Liver (tissue), 9 donors: Measurements from ENCODE around the gene BAHCC1. TPM values are rescaled to one million over a fixed set of nuclear protein-coding genes. Genes with fewer than 3 reads are reported as not detected.

ENCODE experiments used
- DNase-seq: peaks from one replicate; pipeline ENCODE4 v3.0.0-alpha.2; 2017; ENCODE audit warnings: low spot score
- H3K27ac ChIP-seq, 2 donors: one replicate each; pipeline ENCODE4 v1.7.0; 2013; ENCODE audit warnings: inconsistent platforms in 2 of 2, low read length in 2 of 2, control low read depth in 1 of 2, low read depth in 1 of 2, mild to moderate bottlenecking in 1 of 2
- H3K27me3 ChIP-seq, 4 donors: one replicate each; pipeline versions ENCODE4 v1.6.1 to v1.7.0; 2013; ENCODE audit warnings: low read length in 3 of 4, inconsistent platforms in 1 of 4, mild to moderate bottlenecking in 1 of 4, moderate library complexity in 1 of 4; ENCODE audit not compliant: control insufficient read depth in 4 of 4, insufficient read depth in 4 of 4
- H3K36me3 ChIP-seq, 4 donors: one replicate each; pipeline versions ENCODE4 v1.6.1 to v1.7.0; 2013; ENCODE audit warnings: low read length in 3 of 4, mild to moderate bottlenecking in 3 of 4, low read depth in 1 of 4, moderate library complexity in 1 of 4; ENCODE audit not compliant: control insufficient read depth in 4 of 4, insufficient read depth in 3 of 4
- H3K4me1 ChIP-seq, 4 donors: one replicate each; pipeline versions ENCODE4 v1.6.1 to v1.7.0; 2013; ENCODE audit warnings: low read length in 3 of 4, mild to moderate bottlenecking in 3 of 4, moderate library complexity in 1 of 4; ENCODE audit not compliant: control insufficient read depth in 4 of 4, insufficient read depth in 4 of 4
- H3K4me3 ChIP-seq, 3 donors: one replicate each; pipeline versions ENCODE4 v1.6.1 to v1.7.0; 2013; ENCODE audit warnings: low read length in 3 of 3, control low read depth in 1 of 3, low read depth in 1 of 3, mild to moderate bottlenecking in 1 of 3
- H3K9ac ChIP-seq, 2 donors: one replicate each; pipeline ENCODE4 v1.7.0; 2013; ENCODE audit warnings: low read length in 2 of 2, mild to moderate bottlenecking in 2 of 2, moderate library complexity in 2 of 2, control low read depth in 1 of 2, low read depth in 1 of 2
- H3K9me3 ChIP-seq, 4 donors: one replicate each; pipeline versions ENCODE4 v1.6.1 to v1.7.0; 2013; ENCODE audit warnings: low read length in 3 of 4; ENCODE audit not compliant: control insufficient read depth in 4 of 4
- ATF3 ChIP-seq: IDR thresholded peaks from 2 replicates; pipeline ENCODE4 v1.6.1; 2016; ENCODE audit warnings: antibody characterized with exemption
- EGR1 ChIP-seq, 2 donors: IDR thresholded peaks; 2 replicates each; pipeline ENCODE4 v1.6.1; 2016 to 2018; ENCODE audit warnings: antibody characterized with exemption in 2 of 2, low read depth in 2 of 2
- FOXA1 ChIP-seq: IDR thresholded peaks from 2 replicates; pipeline ENCODE4 v1.6.1; 2016; ENCODE audit warnings: antibody characterized with exemption
- FOXA2 ChIP-seq: IDR thresholded peaks from 2 replicates; pipeline ENCODE4 v1.6.1; 2016; ENCODE audit warnings: antibody characterized with exemption
- GABPA ChIP-seq, 2 donors: IDR thresholded peaks in 1 of 2; conservative IDR thresholded peaks in 1 of 2; 2 replicates each; pipeline ENCODE4 v1.6.1; 2016; ENCODE audit warnings: antibody characterized with exemption in 2 of 2, mild to moderate bottlenecking in 1 of 2, moderate library complexity in 1 of 2
- HNF4G ChIP-seq: IDR thresholded peaks from 2 replicates; pipeline ENCODE4 v1.6.1; 2016; ENCODE audit warnings: antibody characterized with exemption
- JUND ChIP-seq, 2 donors: IDR thresholded peaks; 2 replicates each; pipeline ENCODE4 v1.6.1; 2016; ENCODE audit warnings: antibody characterized with exemption in 2 of 2
- NR2F2 ChIP-seq: IDR thresholded peaks from 2 replicates; pipeline ENCODE4 v1.6.1; 2016; ENCODE audit warnings: antibody characterized with exemption
- RAD21 ChIP-seq, 2 donors: IDR thresholded peaks; 2 replicates each; pipeline ENCODE4 v1.6.1; 2016; ENCODE audit warnings: antibody characterized with exemption in 2 of 2, mild to moderate bottlenecking in 2 of 2
- REST ChIP-seq: IDR thresholded peaks from 2 replicates; pipeline ENCODE4 v1.6.1; 2016; ENCODE audit warnings: antibody characterized with exemption, mild to moderate bottlenecking
- RXRA ChIP-seq, 2 donors: IDR thresholded peaks; 2 replicates each; pipeline ENCODE4 v1.6.1; 2017 to 2018; ENCODE audit warnings: antibody characterized with exemption in 2 of 2, mild to moderate bottlenecking in 1 of 2
- SP1 ChIP-seq: IDR thresholded peaks from 2 replicates; pipeline ENCODE4 v1.6.1; 2018; ENCODE audit warnings: antibody characterized with exemption, mild to moderate bottlenecking
- TAF1 ChIP-seq: conservative IDR thresholded peaks from 2 replicates; pipeline ENCODE4 v1.6.1; 2016; ENCODE audit warnings: antibody characterized with exemption, mild to moderate bottlenecking
- YY1 ChIP-seq: IDR thresholded peaks from 2 replicates; pipeline ENCODE4 v1.6.1; 2016; ENCODE audit warnings: antibody characterized with exemption, mild to moderate bottlenecking
- WGBS: extraction: QIAGEN DNeasy Blood & Tissue Kit; methylation state at CpG from one replicate; pipeline ENCODE4 v1.1.7; 2013; 5-methylcytosine and 5-hydroxymethylcytosine counted together
- polyA plus RNA-seq, 2 donors: library from polyadenylated mRNA; stranded (reverse) in 1 of 2; unstranded in 1 of 2; fragments of 200-250 nt in 1 of 2; fragments of >200 nt in 1 of 2; fragmentation: Nextera tagmentation in 1 of 2; extraction: Ambion mirVana in 1 of 2; gene quantifications; one replicate each; pipeline versions ENCODE4 v1.2.1 to v1.2.3, GENCODE V29; 2013 to 2015
- total RNA-seq, 2 donors: library from RNA; depleted of rRNA; stranded (reverse); fragments of >200 nt; gene quantifications; one replicate each; pipeline ENCODE4 v1.2.3, GENCODE V29; 2014
- TF ChIP-seq, protein P1 (sequence below): IDR thresholded peaks from 2 replicates; pipeline ENCODE4 v1.6.1; 2016; ENCODE audit warnings: antibody characterized with exemption
- TF ChIP-seq, protein P2 (sequence below): IDR thresholded peaks from 2 replicates; pipeline ENCODE4 v1.6.1; 2016; ENCODE audit warnings: antibody characterized with exemption
- TF ChIP-seq, protein P3 (sequence below): fragments of 150-350 bp; IDR thresholded peaks from 2 replicates; pipeline ENCODE4 v1.5.1; 2017; ENCODE audit warnings: improper control_type of control experiment, low read depth, low read length; ENCODE audit not compliant: missing input control
- donor health status: healthy.
- donor health status: healthy.
- donor health status: healthy.
- donor health status: healthy.
- donor health status: healthy.

BAHCC1 gene
- total and polyA plus RNA-seq, 4 donors = 0.76 to 3.9 (median 2.5) TPM

DNA sequence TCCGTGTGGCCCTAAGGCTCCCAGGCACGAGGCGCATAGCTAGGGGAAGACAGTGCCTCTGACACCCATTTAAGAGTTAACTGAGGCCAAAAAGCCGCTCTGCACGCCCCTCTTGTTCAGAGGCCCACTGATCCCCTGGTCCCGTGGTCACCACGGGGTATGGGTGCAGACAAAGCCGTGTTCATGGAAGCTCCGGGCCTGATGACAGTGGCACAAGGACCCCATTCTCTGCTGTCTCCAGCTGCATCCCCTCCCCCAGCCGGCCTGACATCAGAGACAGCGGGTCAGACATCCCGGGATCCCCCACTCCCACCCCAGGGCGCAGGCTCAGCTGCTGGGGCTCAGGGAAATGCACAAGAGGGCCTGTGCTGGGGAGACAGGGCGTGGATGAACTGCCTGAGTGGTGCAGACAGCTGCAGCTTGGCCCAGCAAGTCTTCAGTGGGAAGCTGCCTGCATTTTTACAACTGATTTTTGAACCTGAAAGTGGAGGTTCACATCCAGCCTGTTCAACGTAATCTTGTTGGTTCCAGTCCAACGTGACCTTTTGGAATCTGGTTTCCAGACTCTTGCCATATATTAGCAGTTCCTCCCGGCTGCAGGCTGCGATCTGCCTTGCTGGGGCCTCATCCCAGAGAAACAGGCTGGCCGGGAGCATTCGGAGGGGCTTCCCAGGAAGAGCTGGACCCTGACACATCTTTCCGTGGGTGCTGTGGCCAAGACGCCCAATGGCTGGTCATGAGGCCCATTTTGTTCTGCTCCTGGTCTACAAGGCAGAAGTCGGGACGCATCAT lies 9.7 kb upstream of the BAHCC1 start (continued):
- no peak for TF ChIP-seq REST

- WGBS = 44% methylated on average over 15 of the region's 15 CpGs
- no peak for TF ChIP-seq RAD21 (IDR thresholded peaks at IDR 0.05)
- TF ChIP-seq, protein P1, sequence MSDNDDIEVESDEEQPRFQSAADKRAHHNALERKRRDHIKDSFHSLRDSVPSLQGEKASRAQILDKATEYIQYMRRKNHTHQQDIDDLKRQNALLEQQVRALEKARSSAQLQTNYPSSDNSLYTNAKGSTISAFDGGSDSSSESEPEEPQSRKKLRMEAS = no peak
- TF ChIP-seq FOXA2 = no peak
- no peak for TF ChIP-seq ATF3
- no peak for TF ChIP-seq NR2F2
- no peak for TF ChIP-seq REST
- no peak for TF ChIP-seq FOXA1
- TF ChIP-seq, protein P2, sequence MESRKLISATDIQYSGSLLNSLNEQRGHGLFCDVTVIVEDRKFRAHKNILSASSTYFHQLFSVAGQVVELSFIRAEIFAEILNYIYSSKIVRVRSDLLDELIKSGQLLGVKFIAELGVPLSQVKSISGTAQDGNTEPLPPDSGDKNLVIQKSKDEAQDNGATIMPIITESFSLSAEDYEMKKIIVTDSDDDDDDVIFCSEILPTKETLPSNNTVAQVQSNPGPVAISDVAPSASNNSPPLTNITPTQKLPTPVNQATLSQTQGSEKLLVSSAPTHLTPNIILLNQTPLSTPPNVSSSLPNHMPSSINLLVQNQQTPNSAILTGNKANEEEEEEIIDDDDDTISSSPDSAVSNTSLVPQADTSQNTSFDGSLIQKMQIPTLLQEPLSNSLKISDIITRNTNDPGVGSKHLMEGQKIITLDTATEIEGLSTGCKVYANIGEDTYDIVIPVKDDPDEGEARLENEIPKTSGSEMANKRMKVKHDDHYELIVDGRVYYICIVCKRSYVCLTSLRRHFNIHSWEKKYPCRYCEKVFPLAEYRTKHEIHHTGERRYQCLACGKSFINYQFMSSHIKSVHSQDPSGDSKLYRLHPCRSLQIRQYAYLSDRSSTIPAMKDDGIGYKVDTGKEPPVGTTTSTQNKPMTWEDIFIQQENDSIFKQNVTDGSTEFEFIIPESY = no peak
- TF ChIP-seq YY1 = no peak
- TF ChIP-seq, protein P3, sequence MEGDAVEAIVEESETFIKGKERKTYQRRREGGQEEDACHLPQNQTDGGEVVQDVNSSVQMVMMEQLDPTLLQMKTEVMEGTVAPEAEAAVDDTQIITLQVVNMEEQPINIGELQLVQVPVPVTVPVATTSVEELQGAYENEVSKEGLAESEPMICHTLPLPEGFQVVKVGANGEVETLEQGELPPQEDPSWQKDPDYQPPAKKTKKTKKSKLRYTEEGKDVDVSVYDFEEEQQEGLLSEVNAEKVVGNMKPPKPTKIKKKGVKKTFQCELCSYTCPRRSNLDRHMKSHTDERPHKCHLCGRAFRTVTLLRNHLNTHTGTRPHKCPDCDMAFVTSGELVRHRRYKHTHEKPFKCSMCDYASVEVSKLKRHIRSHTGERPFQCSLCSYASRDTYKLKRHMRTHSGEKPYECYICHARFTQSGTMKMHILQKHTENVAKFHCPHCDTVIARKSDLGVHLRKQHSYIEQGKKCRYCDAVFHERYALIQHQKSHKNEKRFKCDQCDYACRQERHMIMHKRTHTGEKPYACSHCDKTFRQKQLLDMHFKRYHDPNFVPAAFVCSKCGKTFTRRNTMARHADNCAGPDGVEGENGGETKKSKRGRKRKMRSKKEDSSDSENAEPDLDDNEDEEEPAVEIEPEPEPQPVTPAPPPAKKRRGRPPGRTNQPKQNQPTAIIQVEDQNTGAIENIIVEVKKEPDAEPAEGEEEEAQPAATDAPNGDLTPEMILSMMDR = no peak
- no peak for TF ChIP-seq GABPA (IDR thresholded peaks at IDR 0.05 in 1 of 2, conservative IDR thresholded peaks at IDR 0.05 in 1 of 2)
- no peak for TF ChIP-seq SP1
- TF ChIP-seq EGR1 (IDR thresholded peaks at IDR 0.05; ENCODE audit: low read depth in 2 of 2) = no peak
- TF ChIP-seq HNF4G = no peak
- no peak for TF ChIP-seq JUND (IDR thresholded peaks at IDR 0.05)
- no peak for TF ChIP-seq TAF1
- TF ChIP-seq RXRA (IDR thresholded peaks at IDR 0.05) = no peak
- Histone ChIP-seq H3K9me3 (no peaks in the 10 kb centered on the region), H3K4me3 (peak overlapping the region in 2 of 3 donors; percentile 2 to 81), H3K36me3 (no peaks in the 10 kb centered on the region), H3K9ac (no peak overlapping the region), H3K4me1 (peaks cover 12 to 39% (median 22%) of the 10 kb centered on the region in 4 donors), H3K27ac (peak overlapping the region; percentile 93 to 95), H3K27me3 (no peaks in the 10 kb centered on the region)
- DNase-seq = no peak
Measured at GRCh38 chr17:81386141-81386645, 9.1 kb upstream of the BAHCC1 start.
